ENCODE data around the gene RAB6D.
A peak's percentile ranks its signal among the peaks of the same experiment; 100 is the strongest.
"Not testable (repeated sequence)": the region's sequence is repeated elsewhere in the genome, so short reads cannot be mapped to it uniquely, and the experiment has no call there.

The RAB6D gene

GRCh38 chr2:131363703-131364186 is at the start of gene RAB6D:
Gene RAB6D (minus strand): TSS chr2:131364168. CDS start chr2:131363720, 448 bp downstream.
- not testable (repeated sequence) for DNase-seq

- peak; percentile 22 for DNase-seq
These were observed 49.3 kb upstream of the RAB6D start for GRCh38 chr2:131413148-131413747.

GRCh38 chr2:131410173-131410572 is 46.2 kb upstream of the RAB6D start:
- no peak for DNase-seq

GRCh38 chr2:131408778-131409177 is 44.8 kb upstream of the RAB6D start:
- DNase-seq, result no peak

GRCh38 chr2:131408207-131408606 is 44.2 kb upstream of the RAB6D start:
- no peak for DNase-seq

- no peak for DNase-seq
These were observed 40.8 kb upstream of the RAB6D start for GRCh38 chr2:131404753-131405152.

GRCh38 chr2:131402320-131403039 is 38.5 kb upstream of the RAB6D start:
- no peak for DNase-seq

- DNase-seq, result no peak
These were observed 36.9 kb upstream of the RAB6D start for GRCh38 chr2:131400849-131401248.

- DNase-seq, result not testable (repeated sequence)
These were observed 36.5 kb upstream of the RAB6D start for GRCh38 chr2:131400441-131400840.

- not testable (repeated sequence) for DNase-seq
These were observed 32.2 kb upstream of the RAB6D start for GRCh38 chr2:131396209-131396608.

- DNase-seq, result not testable (repeated sequence)
These were observed 31.2 kb upstream of the RAB6D start for GRCh38 chr2:131395024-131395645.

GRCh38 chr2:131394147-131394931 is 30.4 kb upstream of the RAB6D start:
- DNase-seq, result no peak

GRCh38 chr2:131391953-131392352 is 28.0 kb upstream of the RAB6D start:
- DNase-seq, result not testable (repeated sequence)

- not testable (repeated sequence) for DNase-seq
These were observed 27.5 kb upstream of the RAB6D start for GRCh38 chr2:131391471-131391870.

GRCh38 chr2:131390495-131391130 is 26.6 kb upstream of the RAB6D start:
- DNase-seq, result not testable (repeated sequence)

- DNase-seq, result no peak
These were observed 25.7 kb upstream of the RAB6D start for GRCh38 chr2:131389657-131390056.

- not testable (repeated sequence) for DNase-seq
These were observed 24.9 kb upstream of the RAB6D start for GRCh38 chr2:131388834-131389233.

- DNase-seq, result not testable (repeated sequence)
These were observed 9.1 kb upstream of the RAB6D start for GRCh38 chr2:131373111-131373510.

GRCh38 chr2:131369954-131370353 is 6.0 kb upstream of the RAB6D start:
- DNase-seq, result no peak

GRCh38 chr2:131368493-131369066 is 4.6 kb upstream of the RAB6D start:
- not testable (repeated sequence) for DNase-seq

GRCh38 chr2:131367352-131367751 is 3.4 kb upstream of the RAB6D start:
- DNase-seq, result no peak

GRCh38 chr2:131366643-131367042 is 2.7 kb upstream of the RAB6D start:
- DNase-seq, result no peak
